NCI-H2171 (cell line): ENCODE results near the gene MEI1.
"Not testable (repeated sequence)": the region's sequence is repeated elsewhere in the genome, so short reads cannot be mapped to it uniquely, and the experiment has no call there.

ENCODE experiments used
- DNase-seq: peaks from one replicate; lab custom pipeline; 2025; lab: John Stamatoyannopoulos, UW

MEI1 gene

GRCh38 chr22:41821471-41822316, 122.4 kb downstream of the MEI1 start:
- DNase-seq: no peak

- DNase-seq: peak; percentile 44
Observed at GRCh38 chr22:41822317-41823057, 123.2 kb downstream of the MEI1 start.

- no peak for DNase-seq
Observed at GRCh38 chr22:41823797-41824196, 124.5 kb downstream of the MEI1 start.

GRCh38 chr22:41825376-41825775, 126.1 kb downstream of the MEI1 start:
- DNase-seq: no peak

GRCh38 chr22:41826021-41826420, 126.7 kb downstream of the MEI1 start:
- no peak for DNase-seq

GRCh38 chr22:41826430-41827383, 127.4 kb downstream of the MEI1 start:
- no peak for DNase-seq

- DNase-seq: no peak
Observed at GRCh38 chr22:41827671-41828070, 128.4 kb downstream of the MEI1 start.

- no peak for DNase-seq
Observed at GRCh38 chr22:41828516-41828915, 129.2 kb downstream of the MEI1 start.

GRCh38 chr22:41830174-41830573, 130.9 kb downstream of the MEI1 start:
- DNase-seq: no peak

GRCh38 chr22:41831383-41831782, 132.1 kb downstream of the MEI1 start:
- no peak for DNase-seq

GRCh38 chr22:41831828-41832552, 132.7 kb downstream of the MEI1 start:
- DNase-seq: no peak

- DNase-seq: peak; percentile 98
Observed at GRCh38 chr22:41832553-41833368, 133.5 kb downstream of the MEI1 start, which contains the start of gene SREBF2. TSS of gene SREBF2 (plus strand) at chr22:41833105. CDS start at chr22:41833271, 166 bp downstream.

- DNase-seq: no peak
Observed at GRCh38 chr22:41833369-41834004, 134.2 kb downstream of the MEI1 start.

GRCh38 chr22:41834005-41834944, 135.0 kb downstream of the MEI1 start:
- no peak for DNase-seq

GRCh38 chr22:41835462-41835861, 136.2 kb downstream of the MEI1 start:
- not testable (repeated sequence) for DNase-seq

GRCh38 chr22:41836551-41836950, 137.2 kb downstream of the MEI1 start:
- DNase-seq: no peak

GRCh38 chr22:41838842-41839618, 139.7 kb downstream of the MEI1 start:
- DNase-seq: no peak

- DNase-seq: no peak
Observed at GRCh38 chr22:41840216-41840615, 140.9 kb downstream of the MEI1 start.
